ENCODE measurements around the gene ZGPAT. TPM values are rescaled to one million over a fixed set of nuclear protein-coding genes. Genes with fewer than 3 reads are reported as not detected.
"Not testable (repeated sequence)": the region's sequence is repeated elsewhere in the genome, so short reads cannot be mapped to it uniquely, and the experiment has no call there.

Gene ZGPAT
- total and polyA plus RNA-seq, 12 donors, result 4.4 to 120 (median 35.3) TPM

GRCh38 chr20:63718996-63719395 lies 11.2 kb downstream of the ZGPAT start:
- Histone ChIP-seq H3K4me1 (replicated peaks in 1 of 2) (no peaks in the 10 kb centered on the region), H3K4me3 (no peak overlapping the region), H3K27me3 (no peaks in the 10 kb centered on the region), H3K27ac (no peak overlapping the region), H3K9me3 (replicated peaks in 1 of 3) (peaks cover 0 to 19% (median 0%) of the 10 kb centered on the region in 3 donors), H3K36me3 (replicated peaks in 1 of 2) (peaks cover 0 to 29% of the 10 kb centered on the region in 2 donors)
- 87 to 100% (median 99%) methylated on average over 2 of the region's 2 CpGs for WGBS, 4 donors
- DNase-seq, result no peak
- TF ChIP-seq POLR2A (IDR thresholded peaks at IDR 0.05) (no peak), CTCF (IDR thresholded peaks at IDR 0.05) (no peak)
- intact Hi-C loops (cut with DNase I), result no loop called here

- H3K27me3 ChIP-seq; H3K4me1 ChIP-seq (replicated peaks in 1 of 2): not testable (repeated sequence)
- peaks cover 0 to 15% of the 10 kb centered on the region in 2 donors for H3K36me3 ChIP-seq (replicated peaks in 1 of 2)
Measured at GRCh38 chr20:63722967-63723622, 15.3 kb downstream of the ZGPAT start.

GRCh38 chr20:63730189-63730733 lies 22.4 kb downstream of the ZGPAT start:
- H3K27ac ChIP-seq; H3K9me3 ChIP-seq (replicated peaks in 1 of 3); H3K27me3 ChIP-seq; intact Hi-C loops (cut with DNase I); H3K4me3 ChIP-seq; DNase-seq: not testable (repeated sequence)
- peaks cover 0 to 17% of the 10 kb centered on the region in 2 donors for H3K36me3 ChIP-seq (replicated peaks in 1 of 2)
- H3K4me1 ChIP-seq (replicated peaks in 1 of 2), result peaks cover 11 to 14% of the 10 kb centered on the region in 2 donors
- WGBS, 4 donors, result 87 to 95% (median 90%) methylated on average over 18 of the region's 18 CpGs

More at GRCh38 chr20:63722967-63723622, 15.3 kb downstream of the ZGPAT start:
- H3K9me3 ChIP-seq (replicated peaks in 1 of 3), result peaks cover 0 to 18% (median 0%) of the 10 kb centered on the region in 3 donors
- H3K4me3 ChIP-seq; intact Hi-C loops (cut with DNase I); DNase-seq; H3K27ac ChIP-seq: not testable (repeated sequence)
- 78 to 92% (median 83%) methylated on average over 2 of the region's 2 CpGs for WGBS, 4 donors

GRCh38 chr20:63731410-63731809 lies 23.6 kb downstream of the ZGPAT start:
- no peak for DNase-seq
- intact Hi-C loops (cut with DNase I), result no loop called here
- WGBS, 4 donors, result 68 to 78% (median 76%) methylated on average over 4 to 5 of the region's 5 CpGs
- Histone ChIP-seq H3K27ac (no peak overlapping the region), H3K27me3 (no peaks in the 10 kb centered on the region), H3K4me1 (replicated peaks in 1 of 2) (peaks cover 14% of the 10 kb centered on the region in 2 donors), H3K36me3 (replicated peaks in 1 of 2) (peaks cover 0 to 24% of the 10 kb centered on the region in 2 donors), H3K4me3 (no peak overlapping the region), H3K9me3 (replicated peaks in 1 of 3) (no peaks in the 10 kb centered on the region)
- TF ChIP-seq CTCF (IDR thresholded peaks at IDR 0.05) (no peak), POLR2A (IDR thresholded peaks at IDR 0.05) (no peak)

- Histone ChIP-seq H3K27me3 (no peaks in the 10 kb centered on the region), H3K36me3 (replicated peaks in 1 of 2) (peaks cover 0 to 24% of the 10 kb centered on the region in 2 donors), H3K27ac (no peak overlapping the region), H3K4me1 (replicated peaks in 1 of 2) (peaks cover 16 to 18% of the 10 kb centered on the region in 2 donors), H3K9me3 (replicated peaks in 1 of 3) (no peaks in the 10 kb centered on the region), H3K4me3 (no peak overlapping the region)
- WGBS, 4 donors, result 85 to 88% (median 86%) methylated on average over 37 to 38 of the region's 38 CpGs
- intact Hi-C loops (cut with DNase I), result no loop called here
- no peak for DNase-seq
- no peak for TF ChIP-seq CTCF (IDR thresholded peaks at IDR 0.05)
- no peak for TF ChIP-seq POLR2A (IDR thresholded peaks at IDR 0.05)
Measured at GRCh38 chr20:63732118-63733095, 24.6 kb downstream of the ZGPAT start.
